GM12878 (cell line): Measurements from ENCODE around the gene MYBL2. TPM values are rescaled to one million over a fixed set of nuclear protein-coding genes. Genes with fewer than 3 reads are reported as not detected.

Source experiments
- CHD1 ChIP-seq: IDR thresholded peaks from 2 replicates; pipeline ENCODE4 v1.6.1; 2012; ENCODE audit warnings: low read depth, low read length, improper control_type of control experiment
- CREB1 ChIP-seq: IDR thresholded peaks from 2 replicates; pipeline ENCODE4 v1.6.1; 2012; ENCODE audit warnings: low read depth, mild to moderate bottlenecking, inconsistent platforms
- DPF2 ChIP-seq: fragments of 450-650 bp; IDR thresholded peaks from 2 replicates; pipeline ENCODE4 v1.6.1; 2017; ENCODE audit warnings: mild to moderate bottlenecking
- ELK1 ChIP-seq: IDR thresholded peaks from 2 replicates; pipeline ENCODE4 v1.6.1; 2012; ENCODE audit warnings: low read depth, low read length, improper control_type of control experiment
- FOXK2 ChIP-seq: fragments of 450-650 bp; IDR thresholded peaks from 2 replicates; pipeline ENCODE4 v1.6.1; 2017; ENCODE audit warnings: mild to moderate bottlenecking, moderate library complexity
- JUNB ChIP-seq: IDR thresholded peaks from 2 replicates; pipeline ENCODE4 v1.6.1; 2016; ENCODE audit warnings: antibody characterized with exemption, mild to moderate bottlenecking
- KLF5 ChIP-seq: fragments of 450-650 bp; IDR thresholded peaks from 2 replicates; pipeline ENCODE4 v1.6.1; 2014; ENCODE audit warnings: mild to moderate bottlenecking; ENCODE audit not compliant: partially characterized antibody
- LARP7 ChIP-seq: fragments of 450-650 bp; IDR thresholded peaks from 2 replicates; pipeline ENCODE4 v1.6.1; 2017; ENCODE audit warnings: mild to moderate bottlenecking
- MYB ChIP-seq: fragments of 150-350 bp; IDR thresholded peaks from 2 replicates; pipeline ENCODE4 v1.6.1; 2014; ENCODE audit warnings: mild to moderate bottlenecking, low read depth, low read length, borderline replicate concordance
- NR2C1 ChIP-seq: fragments of 450-650 bp; IDR thresholded peaks from 2 replicates; pipeline ENCODE4 v1.6.1; 2017; ENCODE audit warnings: antibody characterized with exemption, mild to moderate bottlenecking, moderate library complexity
- RBBP5 ChIP-seq: fragments of 200-600 bp; sonication (generic); conservative IDR thresholded peaks from 2 replicates; pipeline ENCODE4 v1.6.1; 2016
- RELB ChIP-seq: fragments of 450-650 bp; IDR thresholded peaks from 2 replicates; pipeline ENCODE4 v1.6.1; 2017; ENCODE audit warnings: low read depth, mild to moderate bottlenecking, moderate library complexity
- USF1 ChIP-seq: IDR thresholded peaks from 2 replicates; pipeline ENCODE4 v1.6.1; 2011; ENCODE audit warnings: borderline replicate concordance, low read depth, mild to moderate bottlenecking, moderate library complexity, mixed read lengths, low read length; ENCODE audit not compliant: insufficient read depth; ENCODE audit errors: extremely low read length
- ZBTB11 ChIP-seq: fragments of 450-650 bp; formaldehyde crosslinking; IDR thresholded peaks from 2 replicates; pipeline ENCODE4 v1.5.0; 2022; ENCODE audit warnings: mild to moderate bottlenecking, missing genetic modification characterization
- ZBTB33 ChIP-seq: fragments of 450-650 bp; IDR thresholded peaks from 2 replicates; pipeline ENCODE4 v1.6.1; 2017; ENCODE audit warnings: mild to moderate bottlenecking
- ZNF207 ChIP-seq: fragments of 450-650 bp; IDR thresholded peaks from 2 replicates; pipeline ENCODE4 v1.6.1; 2014; ENCODE audit warnings: antibody characterized with exemption, mild to moderate bottlenecking, borderline replicate concordance
- polyA plus RNA-seq, 11 experiments: library from polyadenylated mRNA; depleted of rRNA in 4 of 11; unstranded in 6 of 11; stranded (reverse) in 5 of 11; fragments of >200 nt; fragmentation: Nextera tagmentation in 4 of 11; fragmentation: Illumina TruSeq in 1 of 11; extraction: Ambion mirVana in 4 of 11; extraction: Trizol in 1 of 11; gene quantifications; 1 replicate in 1 of 11; 2 replicates in 10 of 11; pipeline versions ENCODE4 v1.2.1 to v1.2.3, GENCODE V29; 2011 to 2016; ENCODE audit warnings: inconsistent platforms in 2 of 11, missing spikeins in 2 of 11, low read depth in 1 of 11
- total RNA-seq, 4 experiments: library from RNA; depleted of rRNA in 3 of 4; stranded (reverse); fragments of >200 nt in 3 of 4; fragmentation: Illumina TruSeq in 1 of 4; extraction: Trizol in 1 of 4; gene quantifications; 2 replicates each; pipeline versions ENCODE4 v1.2.1 to v1.2.3, GENCODE V29; 2013 to 2021
- TF ChIP-seq, protein P1 (sequence below): IDR thresholded peaks from 2 replicates; pipeline ENCODE4 v1.6.1; 2012; ENCODE audit warnings: low read length, inconsistent platforms

Gene MYBL2
- total and polyA plus RNA-seq, 10 of the 15 experiments (the other 5 are each of a cell fraction or from before 2014, with no cell fraction given) = 4.5 to 213 (median 74.2) TPM

DNA sequence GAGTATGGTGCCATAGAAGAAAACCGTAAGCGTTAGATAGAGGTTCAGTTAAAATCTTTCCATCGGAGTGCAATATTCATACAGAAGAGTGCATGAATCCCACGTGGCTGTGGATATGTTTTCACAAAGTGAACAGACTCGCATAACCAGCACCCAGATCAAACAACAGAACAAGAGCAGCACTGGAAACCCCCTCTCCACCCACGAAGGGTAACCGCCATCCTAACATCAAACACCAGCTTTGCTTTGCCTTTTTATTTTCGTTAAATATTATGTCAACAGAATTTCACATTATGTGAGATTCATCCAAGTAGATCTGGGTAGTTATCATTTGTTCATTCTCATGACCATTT, 55.2 kb downstream of the MYBL2 start (continued):
- TF ChIP-seq DPF2 (no peak), CHD1 (no peak), ELK1 (no peak), FOXK2 (no peak), MYB (no peak), CREB1 (no peak), RBBP5 (no peak), NR2C1 (no peak), ZBTB33 (0 out of 2 replicates have a peak, but pooled peaks have one; percentile 42), JUNB (no peak), KLF5 (no peak), ZBTB11 (CRISPR knock-in tag) (no peak), USF1 (no peak), LARP7 (no peak), ZNF207 (no peak), RELB (peak; percentile 75; the same call in 1 of the 2 replicates)
- TF ChIP-seq, protein P1, sequence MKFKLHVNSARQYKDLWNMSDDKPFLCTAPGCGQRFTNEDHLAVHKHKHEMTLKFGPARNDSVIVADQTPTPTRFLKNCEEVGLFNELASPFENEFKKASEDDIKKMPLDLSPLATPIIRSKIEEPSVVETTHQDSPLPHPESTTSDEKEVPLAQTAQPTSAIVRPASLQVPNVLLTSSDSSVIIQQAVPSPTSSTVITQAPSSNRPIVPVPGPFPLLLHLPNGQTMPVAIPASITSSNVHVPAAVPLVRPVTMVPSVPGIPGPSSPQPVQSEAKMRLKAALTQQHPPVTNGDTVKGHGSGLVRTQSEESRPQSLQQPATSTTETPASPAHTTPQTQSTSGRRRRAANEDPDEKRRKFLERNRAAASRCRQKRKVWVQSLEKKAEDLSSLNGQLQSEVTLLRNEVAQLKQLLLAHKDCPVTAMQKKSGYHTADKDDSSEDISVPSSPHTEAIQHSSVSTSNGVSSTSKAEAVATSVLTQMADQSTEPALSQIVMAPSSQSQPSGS = peak; percentile 22; the same call in 1 of the 2 replicates
